HPDE6-E6E7 (cell line): ENCODE results near the gene TAF11L8.
"Not testable (repeated sequence)": the region's sequence is repeated elsewhere in the genome, so short reads cannot be mapped to it uniquely, and the experiment has no call there.

Source experiments
- DNase-seq: peaks from one replicate; pipeline ENCODE4 v3.0.0; 2011; ENCODE audit warnings: missing footprints; ENCODE audit errors: extremely low spot score

The TAF11L8 gene

GRCh38 chr5:17590860-17591259 lies at the start of gene TAF11L8:
TSS of gene TAF11L8 (minus strand) at chr5:17590960.
- DNase-seq: not testable (repeated sequence)

- no peak for DNase-seq
Measured at GRCh38 chr5:17634160-17634559, 43.4 kb upstream of the TAF11L8 start, which contains the start of gene TAF11L14. TSS of gene TAF11L14 (plus strand) at chr5:17634460.

GRCh38 chr5:17631788-17632187 lies 41.0 kb upstream of the TAF11L8 start, which contains the start of gene TAF11L13:
TSS of gene TAF11L13 (plus strand) at chr5:17632088.
- not testable (repeated sequence) for DNase-seq

GRCh38 chr5:17625686-17626085 lies 34.9 kb upstream of the TAF11L8 start:
- DNase-seq: no peak

- DNase-seq: no peak
Measured at GRCh38 chr5:17620627-17621026, 29.9 kb upstream of the TAF11L8 start.

- no peak for DNase-seq
Measured at GRCh38 chr5:17619354-17619753, 28.6 kb upstream of the TAF11L8 start.

- DNase-seq: no peak
Measured at GRCh38 chr5:17614872-17615605, 24.3 kb upstream of the TAF11L8 start.

GRCh38 chr5:17610092-17610491 lies 19.3 kb upstream of the TAF11L8 start, which contains the start of gene TAF11L12:
TSS of gene TAF11L12 (plus strand) at chr5:17610392.
- DNase-seq: not testable (repeated sequence)

- DNase-seq: not testable (repeated sequence)
Measured at GRCh38 chr5:17607461-17607860, 16.7 kb upstream of the TAF11L8 start.

GRCh38 chr5:17604951-17605350 lies 14.2 kb upstream of the TAF11L8 start:
- no peak for DNase-seq

- not testable (repeated sequence) for DNase-seq
Measured at GRCh38 chr5:17603880-17604279, 13.1 kb upstream of the TAF11L8 start, which contains the start of gene TAF11L11. TSS of gene TAF11L11 (plus strand) at chr5:17604183.

GRCh38 chr5:17597728-17598127 lies 7.0 kb upstream of the TAF11L8 start, which contains the start of gene TAF11L10:
TSS of gene TAF11L10 (minus strand) at chr5:17597828.
- not testable (repeated sequence) for DNase-seq

- not testable (repeated sequence) for DNase-seq
Measured at GRCh38 chr5:17594255-17594654, 3.5 kb upstream of the TAF11L8 start, which contains the start of gene TAF11L9. TSS of gene TAF11L9 (minus strand) at chr5:17594394.

- not testable (repeated sequence) for DNase-seq
Measured at GRCh38 chr5:17585658-17586057, 5.1 kb downstream of the TAF11L8 start, which contains the start of gene TAF11L7. TSS of gene TAF11L7 (minus strand) at chr5:17585758.
